ENCODE results near the gene RPP30.

The RPP30 gene

DNA sequence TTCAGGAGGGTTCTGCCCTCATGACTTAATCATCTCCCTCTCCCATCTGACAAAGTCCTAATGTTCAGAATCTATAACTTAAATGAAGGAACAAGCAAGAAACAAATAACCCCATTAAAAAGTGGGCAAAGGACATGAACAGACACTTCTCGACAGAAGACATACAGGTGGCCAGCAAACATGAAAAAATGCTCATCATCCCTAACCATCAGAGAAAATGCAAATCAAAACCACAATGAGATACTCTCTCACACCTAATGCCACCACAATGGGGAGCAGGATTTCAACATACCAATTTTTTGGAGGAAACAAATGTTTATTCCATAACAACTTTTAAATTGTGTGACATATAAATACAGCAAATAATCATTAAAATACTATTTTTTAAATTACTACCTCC is 11.0 kb upstream of the RPP30 start:
- H3K23ac ChIP-seq (ENCODE audit: low read length in 2 of 2), result no peak overlapping the region
- H3K4me1 ChIP-seq (ENCODE audit: control insufficient read depth, insufficient read depth, low read depth, low read length), result peaks cover 7% of the 10 kb centered on the region
- H3K4me2 ChIP-seq (ENCODE audit: low read length, poor library complexity, severe bottlenecking), result no peak overlapping the region
- H3K9me3 ChIP-seq (ENCODE audit: control insufficient read depth, low read length), result no peaks in the 10 kb centered on the region
- no peak overlapping the region for H2AFZ ChIP-seq (ENCODE audit: low read depth, low read length)
- 96% methylated on average over 1 of the region's 1 CpG for WGBS
- no peak overlapping the region for H2BK12ac ChIP-seq (ENCODE audit: low read length in 2 of 2)
- no peak overlapping the region for H3K4me3 ChIP-seq (ENCODE audit: insufficient read depth in 1 of 2, low read depth in 1 of 2, low read length in 2 of 2)
- H3K79me1 ChIP-seq (replicated peaks; ENCODE audit: low read length, poor library complexity, severe bottlenecking), result no peaks in the 10 kb centered on the region
- no peak overlapping the region for H2AK5ac ChIP-seq (ENCODE audit: low read length, severe bottlenecking)
- H2BK120ac ChIP-seq (ENCODE audit: low read depth, low read length), result no peak overlapping the region
- H2BK5ac ChIP-seq (ENCODE audit: low read depth, low read length, poor library complexity, severe bottlenecking), result no peak overlapping the region
- H2BK15ac ChIP-seq (ENCODE audit: low read depth, poor library complexity, severe bottlenecking), result no peak overlapping the region
- H3K18ac ChIP-seq (ENCODE audit: low read depth in 1 of 2, low read length in 2 of 2), result peak overlapping the region in 1 of 2 experiments; percentile 16
- no peaks in the 10 kb centered on the region for H3K36me3 ChIP-seq (ENCODE audit: control insufficient read depth in 1 of 2, insufficient read depth in 2 of 2, low read depth in 1 of 2, low read length in 2 of 2)
- peaks cover 10 to 16% of the 10 kb centered on the region in 2 experiments for H3K27me3 ChIP-seq (ENCODE audit: control insufficient read depth in 1 of 2, insufficient read depth in 1 of 2, low read length in 2 of 2)
- no peak overlapping the region for H3K14ac ChIP-seq (ENCODE audit: low read length in 2 of 2)
- no peak overlapping the region for H4K91ac ChIP-seq (ENCODE audit: low read length)
- no peak overlapping the region for H3K27ac ChIP-seq (ENCODE audit: low read length, poor library complexity, severe bottlenecking)
- no peak overlapping the region for H3K4ac ChIP-seq (ENCODE audit: low read depth in 1 of 2, low read length in 2 of 2)
- H4K8ac ChIP-seq (ENCODE audit: low read length), result no peak overlapping the region
- no peak overlapping the region for H3K9ac ChIP-seq (ENCODE audit: low read length)
- no peak for DNase-seq

DNA sequence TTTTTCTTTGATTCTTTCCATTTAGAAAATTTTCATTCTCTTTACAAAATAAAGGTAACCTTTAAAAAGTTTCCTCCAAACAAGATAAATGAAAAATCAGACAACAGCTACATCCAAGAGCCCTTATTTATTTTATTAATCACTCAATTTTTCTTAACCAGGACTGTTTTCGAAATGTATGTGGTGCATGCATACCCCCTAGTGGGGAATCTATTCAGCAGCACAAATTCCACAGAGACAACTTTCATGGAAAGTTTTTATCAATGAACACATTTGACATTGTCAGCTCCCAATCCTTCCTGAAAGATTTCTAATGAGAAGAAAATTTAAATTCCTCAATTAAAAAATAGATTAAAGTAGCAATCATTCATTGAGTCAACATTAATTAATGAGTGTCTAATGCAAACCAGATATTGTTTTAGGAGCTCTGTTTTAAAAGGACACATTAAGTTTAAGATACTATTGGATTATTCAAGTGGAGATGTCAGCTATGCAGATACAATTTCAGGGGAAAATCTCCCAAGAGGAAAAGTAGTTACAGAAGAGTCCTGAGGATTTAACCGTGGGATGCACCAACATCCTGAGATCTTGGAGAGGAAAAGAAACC is 8.8 kb upstream of the RPP30 start:
- no peak overlapping the region for H3K9ac ChIP-seq (ENCODE audit: low read length)
- no peak overlapping the region for H3K4me3 ChIP-seq (ENCODE audit: insufficient read depth in 1 of 2, low read depth in 1 of 2, low read length in 2 of 2)
- DNase-seq, result peak; percentile 50
- no peaks in the 10 kb centered on the region for H3K79me1 ChIP-seq (replicated peaks; ENCODE audit: low read length, poor library complexity, severe bottlenecking)
- H3K9me3 ChIP-seq (ENCODE audit: control insufficient read depth, low read length), result no peaks in the 10 kb centered on the region
- H2BK5ac ChIP-seq (ENCODE audit: low read depth, low read length, poor library complexity, severe bottlenecking), result no peak overlapping the region
- H2AK5ac ChIP-seq (ENCODE audit: low read length, severe bottlenecking), result no peak overlapping the region
- H3K4ac ChIP-seq (ENCODE audit: low read depth in 1 of 2, low read length in 2 of 2), result no peak overlapping the region
- H4K91ac ChIP-seq (ENCODE audit: low read length), result no peak overlapping the region
- no peak overlapping the region for H2BK12ac ChIP-seq (ENCODE audit: low read length in 2 of 2)
- no peak overlapping the region for H3K27ac ChIP-seq (ENCODE audit: low read length, poor library complexity, severe bottlenecking)
- no peaks in the 10 kb centered on the region for H3K36me3 ChIP-seq (ENCODE audit: control insufficient read depth in 1 of 2, insufficient read depth in 2 of 2, low read depth in 1 of 2, low read length in 2 of 2)
- H3K14ac ChIP-seq (ENCODE audit: low read length in 2 of 2), result no peak overlapping the region
- H3K23ac ChIP-seq (ENCODE audit: low read length in 2 of 2), result no peak overlapping the region
- H3K18ac ChIP-seq (ENCODE audit: low read depth in 1 of 2, low read length in 2 of 2), result no peak overlapping the region
- H3K4me1 ChIP-seq (ENCODE audit: control insufficient read depth, insufficient read depth, low read depth, low read length), result no peaks in the 10 kb centered on the region
- no peak overlapping the region for H2BK120ac ChIP-seq (ENCODE audit: low read depth, low read length)
- peaks cover 6 to 18% of the 10 kb centered on the region in 2 experiments for H3K27me3 ChIP-seq (ENCODE audit: control insufficient read depth in 1 of 2, insufficient read depth in 1 of 2, low read length in 2 of 2)
- no peak overlapping the region for H4K8ac ChIP-seq (ENCODE audit: low read length)
- H3K4me2 ChIP-seq (ENCODE audit: low read length, poor library complexity, severe bottlenecking), result no peak overlapping the region
- H2BK15ac ChIP-seq (ENCODE audit: low read depth, poor library complexity, severe bottlenecking), result no peak overlapping the region
- H2AFZ ChIP-seq (ENCODE audit: low read depth, low read length), result no peak overlapping the region
- 71% methylated on average over 2 of the region's 2 CpGs for WGBS

DNA sequence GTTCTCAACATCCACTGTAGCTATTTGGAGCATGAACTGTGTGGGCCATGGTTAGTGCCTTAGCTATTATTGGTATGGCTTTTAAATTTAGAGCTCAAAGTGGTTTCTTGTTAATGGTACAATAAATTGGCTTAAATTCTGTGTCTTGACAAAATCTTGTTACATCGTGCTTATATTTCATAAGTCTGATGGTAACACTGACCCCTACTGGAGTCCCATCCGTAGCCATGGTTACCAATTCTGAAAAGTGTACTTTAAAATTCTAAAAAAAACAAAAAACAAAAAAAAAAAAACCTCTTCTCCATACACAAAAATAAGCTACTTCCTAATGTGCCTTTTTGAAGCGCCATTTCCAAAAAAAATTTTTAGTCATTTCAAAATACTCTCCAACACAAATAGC is 6.4 kb upstream of the RPP30 start:
- Histone ChIP-seq H3K23ac (ENCODE audit: low read length in 2 of 2) (no peak overlapping the region), H2BK120ac (ENCODE audit: low read depth, low read length) (no peak overlapping the region), H3K36me3 (ENCODE audit: control insufficient read depth in 1 of 2, insufficient read depth in 2 of 2, low read depth in 1 of 2, low read length in 2 of 2) (no peaks in the 10 kb centered on the region), H3K4ac (ENCODE audit: low read depth in 1 of 2, low read length in 2 of 2) (no peak overlapping the region), H3K14ac (ENCODE audit: low read length in 2 of 2) (no peak overlapping the region), H3K4me1 (ENCODE audit: control insufficient read depth, insufficient read depth, low read depth, low read length) (no peaks in the 10 kb centered on the region), H3K9me3 (ENCODE audit: control insufficient read depth, low read length) (peaks cover 5% of the 10 kb centered on the region), H2BK5ac (ENCODE audit: low read depth, low read length, poor library complexity, severe bottlenecking) (no peak overlapping the region), H3K18ac (ENCODE audit: low read depth in 1 of 2, low read length in 2 of 2) (no peak overlapping the region), H4K91ac (ENCODE audit: low read length) (no peak overlapping the region), H3K79me1 (replicated peaks; ENCODE audit: low read length, poor library complexity, severe bottlenecking) (no peaks in the 10 kb centered on the region), H3K27ac (ENCODE audit: low read length, poor library complexity, severe bottlenecking) (no peak overlapping the region), H2BK12ac (ENCODE audit: low read length in 2 of 2) (no peak overlapping the region), H2AFZ (ENCODE audit: low read depth, low read length) (no peak overlapping the region), H2BK15ac (ENCODE audit: low read depth, poor library complexity, severe bottlenecking) (no peak overlapping the region), H3K4me3 (ENCODE audit: insufficient read depth in 1 of 2, low read depth in 1 of 2, low read length in 2 of 2) (no peak overlapping the region), H3K4me2 (ENCODE audit: low read length, poor library complexity, severe bottlenecking) (no peak overlapping the region), H3K27me3 (ENCODE audit: control insufficient read depth in 1 of 2, insufficient read depth in 1 of 2, low read length in 2 of 2) (peaks cover 6 to 29% of the 10 kb centered on the region in 2 experiments), H3K9ac (ENCODE audit: low read length) (no peak overlapping the region), H4K8ac (ENCODE audit: low read length) (no peak overlapping the region), H2AK5ac (ENCODE audit: low read length, severe bottlenecking) (no peak overlapping the region)
- WGBS, result 56% methylated on average over 3 of the region's 3 CpGs
- no peak for DNase-seq

DNA sequence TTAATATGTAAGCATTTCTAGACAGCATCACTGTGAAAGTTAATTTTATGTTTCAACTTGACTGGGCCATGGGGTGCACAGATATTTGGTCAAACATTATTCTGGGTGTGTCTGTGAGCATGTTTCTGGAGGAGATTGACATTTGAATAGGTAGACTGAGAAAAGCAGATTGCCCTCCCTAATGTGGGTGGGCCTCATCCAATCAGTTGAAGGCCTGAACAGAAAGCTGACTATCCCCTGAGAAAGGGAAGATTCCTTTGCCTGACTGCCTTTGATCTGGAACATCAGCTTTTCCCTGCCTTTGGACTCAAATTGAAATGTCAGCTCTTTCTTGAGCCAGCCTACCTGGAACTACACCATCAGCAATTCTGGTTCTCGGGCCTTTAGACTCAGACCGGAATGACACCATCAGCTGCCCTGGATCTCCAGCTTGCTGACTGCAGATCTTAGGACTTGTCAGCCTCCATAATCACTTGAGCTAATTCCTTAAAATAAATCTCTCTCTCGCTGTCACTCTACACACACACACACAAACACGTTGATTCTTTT is 5.7 kb upstream of the RPP30 start:
- 91% methylated on average over 4 of the region's 4 CpGs for WGBS
- Histone ChIP-seq H3K4me1 (ENCODE audit: control insufficient read depth, insufficient read depth, low read depth, low read length) (no peaks in the 10 kb centered on the region), H3K23ac (ENCODE audit: low read length in 2 of 2) (no peak overlapping the region), H2BK15ac (ENCODE audit: low read depth, poor library complexity, severe bottlenecking) (no peak overlapping the region), H3K79me1 (replicated peaks; ENCODE audit: low read length, poor library complexity, severe bottlenecking) (no peaks in the 10 kb centered on the region), H3K27me3 (ENCODE audit: control insufficient read depth in 1 of 2, insufficient read depth in 1 of 2, low read length in 2 of 2) (peaks cover 6 to 29% of the 10 kb centered on the region in 2 experiments), H2AK5ac (ENCODE audit: low read length, severe bottlenecking) (no peak overlapping the region), H3K4ac (ENCODE audit: low read depth in 1 of 2, low read length in 2 of 2) (no peak overlapping the region), H3K14ac (ENCODE audit: low read length in 2 of 2) (no peak overlapping the region), H2BK5ac (ENCODE audit: low read depth, low read length, poor library complexity, severe bottlenecking) (no peak overlapping the region), H2BK12ac (ENCODE audit: low read length in 2 of 2) (no peak overlapping the region), H3K18ac (ENCODE audit: low read depth in 1 of 2, low read length in 2 of 2) (no peak overlapping the region), H3K4me2 (ENCODE audit: low read length, poor library complexity, severe bottlenecking) (no peak overlapping the region), H3K36me3 (ENCODE audit: control insufficient read depth in 1 of 2, insufficient read depth in 2 of 2, low read depth in 1 of 2, low read length in 2 of 2) (no peaks in the 10 kb centered on the region), H4K8ac (ENCODE audit: low read length) (no peak overlapping the region), H3K9ac (ENCODE audit: low read length) (no peak overlapping the region), H2AFZ (ENCODE audit: low read depth, low read length) (no peak overlapping the region), H3K9me3 (ENCODE audit: control insufficient read depth, low read length) (peaks cover 5% of the 10 kb centered on the region), H2BK120ac (ENCODE audit: low read depth, low read length) (no peak overlapping the region), H4K91ac (ENCODE audit: low read length) (no peak overlapping the region), H3K27ac (ENCODE audit: low read length, poor library complexity, severe bottlenecking) (no peak overlapping the region), H3K4me3 (ENCODE audit: insufficient read depth in 1 of 2, low read depth in 1 of 2, low read length in 2 of 2) (no peak overlapping the region)
- DNase-seq, result no peak

All from mesenchymal stem cell (in vitro differentiated cells and primary cell).